H1 (cell line): Measurements from ENCODE around the gene PPP1CB. TPM values are rescaled to one million over a fixed set of nuclear protein-coding genes. Genes with fewer than 3 reads are reported as not detected.

Experiments
- CTCF ChIA-PET: fragments of 300-600 bp; sonication (Branson Sonifier 250); formaldehyde crosslinking; loops from one replicate; lab custom pipeline; 2021; ENCODE audit not compliant: partially characterized antibody; lab: Charles Lee
- POLR2A ChIA-PET: fragments of 300-600 bp; sonication (Branson Sonifier 250); formaldehyde crosslinking; loops from one replicate; lab custom pipeline; 2021; ENCODE audit warnings: inconsistent platforms; ENCODE audit not compliant: partially characterized antibody; lab: Charles Lee
- DNase-seq, 2 experiments: peaks; one replicate each; pipeline versions ENCODE4 v3.0.0 to v3.0.0-alpha.2; 2010 to 2022; ENCODE audit warnings: low spot score in 2 of 2, low read depth in 1 of 2, mixed read lengths in 1 of 2
- FAIRE-seq: peaks from 2 replicates; lab custom pipeline; 2011; peaks lifted over from hg19 to GRCh38; lab: Jason Lieb, UNC
- H2AFZ ChIP-seq: 2 replicates; pipeline ENCODE4 v1.8.1; 2012; ENCODE audit warnings: low read length, inconsistent platforms
- H2AK5ac ChIP-seq: 2 replicates; pipeline ENCODE4 v1.6.1; 2013; ENCODE audit warnings: low read depth, low read length
- H2BK120ac ChIP-seq: replicated peaks from 2 replicates; pipeline ENCODE3; 2013; ENCODE audit warnings: low read depth, low read length, inconsistent platforms
- H2BK12ac ChIP-seq: 2 replicates; pipeline ENCODE4 v1.6.1; 2013; ENCODE audit warnings: low read depth, low read length
- H2BK15ac ChIP-seq: 2 replicates; pipeline ENCODE4 v1.6.1; 2013; ENCODE audit warnings: low read length
- H2BK20ac ChIP-seq: 2 replicates; pipeline ENCODE4 v1.6.1; 2013; ENCODE audit warnings: low read length
- H2BK5ac ChIP-seq: 2 replicates; pipeline ENCODE4 v1.6.1; 2013; ENCODE audit warnings: low read depth, low read length
- H3K14ac ChIP-seq: 2 replicates; pipeline ENCODE4 v1.6.1; 2013; ENCODE audit warnings: inconsistent platforms; ENCODE audit not compliant: insufficient read length
- H3K18ac ChIP-seq: 2 replicates; pipeline ENCODE4 v1.6.1; 2013; ENCODE audit warnings: low read length; ENCODE audit errors: extremely low read depth
- H3K23ac ChIP-seq: 2 replicates; pipeline ENCODE4 v1.6.1; 2013; ENCODE audit warnings: inconsistent platforms; ENCODE audit not compliant: insufficient read length
- H3K23me2 ChIP-seq: 2 replicates; pipeline ENCODE4 v1.6.1; 2013; ENCODE audit warnings: low read depth, low read length
- H3K27ac ChIP-seq: 2 replicates; pipeline ENCODE4 v1.6.1; 2011; ENCODE audit warnings: low read depth, low read length, inconsistent platforms
- H3K27me3 ChIP-seq, 4 experiments: replicated peaks in 1 of 4; 1 replicate in 1 of 4; 2 replicates in 3 of 4; pipeline versions ENCODE4 v1.6.1 to v1.8.1; 2011 to 2013; ENCODE audit warnings: low read length in 3 of 4, mild to moderate bottlenecking in 3 of 4, inconsistent platforms in 2 of 4, mixed read lengths in 2 of 4, moderate library complexity in 1 of 4; ENCODE audit not compliant: control insufficient read depth in 3 of 4, insufficient read depth in 3 of 4; ENCODE audit errors: extremely low read depth in 1 of 4
- H3K36me3 ChIP-seq, 4 experiments: 2 replicates each; pipeline versions ENCODE4 v1.6.1 to v1.8.1; 2011 to 2013; ENCODE audit warnings: mild to moderate bottlenecking in 4 of 4, low read length in 3 of 4, moderate library complexity in 2 of 4, control low read depth in 1 of 4, inconsistent platforms in 1 of 4; ENCODE audit not compliant: insufficient read depth in 4 of 4, control insufficient read depth in 2 of 4
- H3K4ac ChIP-seq: replicated peaks from 2 replicates; pipeline ENCODE3; 2013; ENCODE audit warnings: low read length, low read depth, mixed read lengths, inconsistent platforms; ENCODE audit not compliant: insufficient read length
- H3K4me1 ChIP-seq, 4 experiments: replicated peaks in 1 of 4; 1 replicate in 1 of 4; 2 replicates in 3 of 4; pipeline versions ENCODE4 v1.6.1 to v1.8.1; 2011 to 2013; ENCODE audit warnings: low read length in 3 of 4, inconsistent platforms in 2 of 4, mixed read lengths in 1 of 4; ENCODE audit not compliant: insufficient read depth in 4 of 4, control insufficient read depth in 3 of 4
- H3K4me2 ChIP-seq, 2 experiments: 2 replicates each; pipeline versions ENCODE4 v1.6.1 to v1.8.1; 2011 to 2013; ENCODE audit warnings: low read depth in 2 of 2, low read length in 2 of 2, control low read depth in 1 of 2, inconsistent platforms in 1 of 2, mild to moderate bottlenecking in 1 of 2; ENCODE audit not compliant: insufficient read depth in 1 of 2
- H3K4me3 ChIP-seq, 4 experiments: fragments of 200-600, 300-600 bp in 1 of 4; sonication (generic), shearing (Covaris generic), sonication (Bioruptor Twin) in 1 of 4; 2 replicates each; pipeline versions ENCODE4 v1.5.1 to v1.8.1; 2011 to 2016; ENCODE audit warnings: low read length in 4 of 4, low read depth in 3 of 4, control low read depth in 2 of 4, inconsistent platforms in 2 of 4, mild to moderate bottlenecking in 2 of 4, mixed read lengths in 1 of 4, moderate library complexity in 1 of 4; ENCODE audit not compliant: insufficient read depth in 2 of 4; ENCODE audit errors: extremely low read depth in 1 of 4
- H3K56ac ChIP-seq: replicated peaks from 2 replicates; pipeline ENCODE3; 2013; ENCODE audit warnings: low read depth, mild to moderate bottlenecking, mixed read lengths, low read length, inconsistent platforms; ENCODE audit not compliant: insufficient read length
- H3K79me1 ChIP-seq: 2 replicates; pipeline ENCODE4 v1.6.1; 2013; ENCODE audit warnings: low read depth, low read length, control low read depth
- H3K79me2 ChIP-seq, 2 experiments: 2 replicates each; pipeline versions ENCODE4 v1.6.1 to v1.8.1; 2012 to 2013; ENCODE audit warnings: low read length in 2 of 2, mild to moderate bottlenecking in 2 of 2, inconsistent platforms in 1 of 2; ENCODE audit not compliant: insufficient read depth in 2 of 2, control insufficient read depth in 1 of 2
- H3K9ac ChIP-seq, 4 experiments: replicated peaks in 1 of 4; 1 replicate in 1 of 4; 2 replicates in 3 of 4; pipeline versions ENCODE4 v1.6.1 to v1.8.1; 2011 to 2013; ENCODE audit warnings: low read depth in 3 of 4, low read length in 3 of 4, control low read depth in 2 of 4, mild to moderate bottlenecking in 2 of 4, moderate library complexity in 2 of 4, inconsistent platforms in 1 of 4; ENCODE audit errors: extremely low read depth in 1 of 4
- H3K9me3 ChIP-seq, 2 experiments: 2 replicates each; pipeline versions ENCODE4 v1.6.1 to v1.8.1; 2012 to 2013; ENCODE audit warnings: mild to moderate bottlenecking in 2 of 2, moderate library complexity in 2 of 2, control low read depth in 1 of 2, inconsistent platforms in 1 of 2, low read depth in 1 of 2, low read length in 1 of 2, mixed read lengths in 1 of 2; ENCODE audit not compliant: insufficient read depth in 2 of 2
- H4K20me1 ChIP-seq, 2 experiments: replicated peaks in 1 of 2; 2 replicates each; pipeline versions ENCODE3 to v1.8.1; 2011 to 2013; ENCODE audit warnings: inconsistent platforms in 2 of 2, low read length in 2 of 2, mild to moderate bottlenecking in 1 of 2; ENCODE audit not compliant: insufficient read depth in 2 of 2, control insufficient read depth in 1 of 2
- H4K5ac ChIP-seq: 2 replicates; pipeline ENCODE4 v1.6.1; 2013; ENCODE audit warnings: low read length, low read depth, mixed read lengths, inconsistent platforms; ENCODE audit not compliant: insufficient read length
- H4K8ac ChIP-seq: 2 replicates; pipeline ENCODE4 v1.8.0; 2013; ENCODE audit warnings: mild to moderate bottlenecking, moderate library complexity, low read length, inconsistent platforms; ENCODE audit not compliant: insufficient read depth; ENCODE audit errors: extremely low read depth
- H4K91ac ChIP-seq: replicated peaks from 2 replicates; pipeline ENCODE3; 2013; ENCODE audit warnings: low read length, mixed read lengths, inconsistent platforms; ENCODE audit not compliant: insufficient read length
- BCL11A ChIP-seq, 2 experiments: IDR thresholded peaks; one replicate each; pipeline ENCODE4 v1.6.1; 2011; ENCODE audit warnings: low read depth in 2 of 2, low read length in 2 of 2, mild to moderate bottlenecking in 2 of 2
- EZH2 ChIP-seq: fragments of 200-600 bp; sonication (generic); IDR thresholded peaks from 2 replicates; pipeline ENCODE4 v1.7.1; 2012; ENCODE audit warnings: low read depth, mild to moderate bottlenecking, moderate library complexity, low read length, inconsistent platforms; ENCODE audit not compliant: severe bottlenecking
- RNF2 ChIP-seq: fragments of 200-900, 300-1000 bp; sonication (generic); IDR thresholded peaks from 2 replicates; pipeline ENCODE4 v1.7.1; 2016; ENCODE audit warnings: borderline replicate concordance, low read depth, mild to moderate bottlenecking, antibody characterized with exemption, low read length; ENCODE audit not compliant: poor library complexity, severe bottlenecking; ENCODE audit errors: missing control alignments
- SIRT6 ChIP-seq: IDR thresholded peaks from one replicate; pipeline ENCODE4 v1.7.1; 2012; ENCODE audit warnings: low read length, inconsistent platforms
- WGBS, 2 experiments: shearing (Covaris generic) in 1 of 2; methylation state at CpG; one replicate each; pipeline versions ENCODE4 v1.1.6 to v1.1.7; 2013 to 2015; ENCODE audit warnings: low lambda C conversion rate in 2 of 2, mixed read lengths in 2 of 2, inconsistent platforms in 1 of 2, low coverage in 1 of 2, missing lambda C conversion rate in 1 of 2; ENCODE audit not compliant: insufficient replicate concordance in 2 of 2, insufficient coverage in 1 of 2, insufficient read length in 1 of 2; ENCODE audit errors: extremely low coverage in 1 of 2, missing lambda C conversion rate in 1 of 2; 5-methylcytosine and 5-hydroxymethylcytosine counted together
- polyA plus RNA-seq, 7 experiments: library from polyadenylated mRNA; depleted of rRNA in 3 of 7; stranded (reverse) in 5 of 7; unstranded in 2 of 7; fragments of >200 nt in 5 of 7; fragments of 200-250 nt in 2 of 7; gene quantifications; 1 replicate in 5 of 7; 2 replicates in 1 of 7; 4 replicates in 1 of 7; pipeline versions ENCODE4 v1.2.1 to v1.2.3, GENCODE V29; 2011 to 2013; ENCODE audit warnings: missing spikeins in 2 of 7, mixed read lengths in 2 of 7
- total RNA-seq: library from RNA; stranded (reverse); fragmentation: NEBNext Ultra II Directional; extraction: Animal tissue kit (Norgen Biotek cat#: 25700); gene quantifications from 2 replicates; pipeline ENCODE4 v1.2.1, GENCODE V29; 2021

The PPP1CB gene
- total and polyA plus RNA-seq, 2 of the 8 experiments (the other 6 are each of a cell fraction or from before 2014, with no cell fraction given), result 30.7 to 158 TPM

DNA sequence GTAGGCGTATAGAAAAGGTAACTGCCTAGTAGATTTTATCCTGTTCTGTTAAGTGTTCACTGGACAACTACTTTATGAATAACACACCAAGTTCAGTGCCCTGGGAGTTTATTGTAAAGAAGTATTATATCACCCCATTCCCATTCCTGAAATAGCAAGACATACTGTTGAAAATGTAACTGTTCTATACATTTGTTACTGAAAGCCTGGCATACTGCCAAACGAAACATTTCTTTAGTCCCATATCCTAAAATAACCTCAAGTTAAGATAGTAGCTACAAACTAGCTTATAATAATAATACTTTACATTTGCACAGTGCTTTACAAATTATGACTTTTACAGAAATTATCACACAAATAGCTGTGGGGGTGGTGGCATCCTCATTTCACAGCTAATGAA lies 84.2 kb downstream of the PPP1CB start:
- ChIA-PET POLR2A (no interaction called here), CTCF (interaction anchor here (0.7 to 1.7 kb wide), 4 partner anchors 11 to 241 kb away, joined by 3 to 8 read pairs (median 5); no protein-coding TSS in a partner anchor)
- Histone ChIP-seq H3K9me3 (no peaks in the 10 kb centered on the region), H2BK120ac (no peak overlapping the region), H2BK20ac (no peak overlapping the region), H3K27ac (no peak overlapping the region), H3K79me1 (no peaks in the 10 kb centered on the region), H2BK15ac (no peak overlapping the region), H4K91ac (no peak overlapping the region), H3K36me3 (no peaks in the 10 kb centered on the region), H3K56ac (no peak overlapping the region), H4K20me1 (no peaks in the 10 kb centered on the region), H3K14ac (no peak overlapping the region), H3K18ac (no peak overlapping the region), H3K4me1 (no peaks in the 10 kb centered on the region), H3K23me2 (no peaks in the 10 kb centered on the region; the same call in 1 of the 2 replicates), H3K23ac (no peak overlapping the region), H3K4me3 (no peak overlapping the region), H2BK5ac (no peak overlapping the region), H4K5ac (no peak overlapping the region), H3K27me3 (no peaks in the 10 kb centered on the region), H3K4ac (no peak overlapping the region), H3K9ac (no peak overlapping the region), H3K4me2 (no peak overlapping the region), H4K8ac (no peak overlapping the region), H2BK12ac (no peak overlapping the region), H2AK5ac (no peak overlapping the region), H3K79me2 (no peaks in the 10 kb centered on the region), H2AFZ (no peak overlapping the region)
- no peak for FAIRE-seq
- WGBS, 2 experiments, result 80% methylated on average over 2 of the region's 2 CpGs; no CpG with 5 or more reads in 1 of the 2 experiments
- DNase-seq, result no peak
- TF ChIP-seq RNF2, result no peak
- no peak for TF ChIP-seq SIRT6
- TF ChIP-seq EZH2, result no peak
- no peak for TF ChIP-seq BCL11A (IDR thresholded peaks at IDR 0.05; ENCODE audit: low read depth in 2 of 2, low read length in 2 of 2)
